Measurements from ENCODE around the gene KIF3B.
"Not testable (repeated sequence)": the region's sequence is repeated elsewhere in the genome, so short reads cannot be mapped to it uniquely, and the experiment has no call there.

- TF ChIP-seq CTCF, POLR2A (IDR thresholded peaks at IDR 0.05): not testable (repeated sequence)
These were observed 2.3 kb upstream of the KIF3B start for GRCh38 chr20:32275163-32275562.

Measured in adrenal gland (tissue), 5 donors.